HG03565 (cell line): ENCODE measurements around the gene LMOD1.
"Not testable (repeated sequence)": the region's sequence is repeated elsewhere in the genome, so short reads cannot be mapped to it uniquely, and the experiment has no call there.

Source experiments
- ATAC-seq: cut with Tn5 transposase; IDR thresholded peaks from one replicate; pipeline ENCODE4 v1.9.1; 2021; ENCODE audit warnings: mild to moderate bottlenecking, moderate library complexity; ENCODE audit not compliant: unreplicated experiment

Gene LMOD1

GRCh38 chr1:201917362-201918033 lies 28.9 kb downstream of the LMOD1 start:
- ATAC-seq = no peak

GRCh38 chr1:201916649-201917249 lies 29.6 kb downstream of the LMOD1 start:
- ATAC-seq = no peak

GRCh38 chr1:201914456-201915235 lies 31.7 kb downstream of the LMOD1 start:
- ATAC-seq = no peak

- ATAC-seq = no peak
These were observed 33.5 kb downstream of the LMOD1 start for GRCh38 chr1:201912832-201913231.

GRCh38 chr1:201911826-201912571 lies 34.3 kb downstream of the LMOD1 start:
- ATAC-seq = no peak

GRCh38 chr1:201907621-201908020 lies 38.7 kb downstream of the LMOD1 start:
- ATAC-seq = no peak

GRCh38 chr1:201906336-201906735 lies 40.0 kb downstream of the LMOD1 start:
- ATAC-seq = no peak

GRCh38 chr1:201905234-201905890 lies 41.0 kb downstream of the LMOD1 start:
- no peak for ATAC-seq

GRCh38 chr1:201904579-201904978 lies 41.8 kb downstream of the LMOD1 start:
- no peak for ATAC-seq

GRCh38 chr1:201903135-201903534 lies 43.2 kb downstream of the LMOD1 start:
- no peak for ATAC-seq

- no peak for ATAC-seq
These were observed 44.1 kb downstream of the LMOD1 start for GRCh38 chr1:201902198-201902597.

- not testable (repeated sequence) for ATAC-seq
These were observed 45.3 kb downstream of the LMOD1 start for GRCh38 chr1:201901036-201901435.

GRCh38 chr1:201900476-201900875 lies 45.9 kb downstream of the LMOD1 start:
- no peak for ATAC-seq

- no peak for ATAC-seq
These were observed 46.5 kb downstream of the LMOD1 start for GRCh38 chr1:201899683-201900429.

- no peak for ATAC-seq
These were observed 47.4 kb downstream of the LMOD1 start for GRCh38 chr1:201898992-201899391.

GRCh38 chr1:201898240-201898894 lies 48.0 kb downstream of the LMOD1 start:
- no peak for ATAC-seq

GRCh38 chr1:201896951-201897391 lies 49.4 kb downstream of the LMOD1 start:
- no peak for ATAC-seq

GRCh38 chr1:201895913-201896807 lies 50.2 kb downstream of the LMOD1 start:
- peak; percentile 84 for ATAC-seq
